Dermis blood vessel endothelial cell (primary cell): Measurements from ENCODE around the gene DENND1C. TPM values are rescaled to one million over a fixed set of nuclear protein-coding genes. Genes with fewer than 3 reads are reported as not detected.
"Not testable (repeated sequence)": the region's sequence is repeated elsewhere in the genome, so short reads cannot be mapped to it uniquely, and the experiment has no call there.

Experiments used
- DNase-seq: peaks from one replicate; pipeline ENCODE4 v3.0.0; 2010
- total RNA-seq: library from RNA; depleted of rRNA; stranded (reverse); fragments of >200 nt; gene quantifications from 2 replicates; pipeline ENCODE4 v1.2.3, GENCODE V29; 2014

Gene DENND1C
- total RNA-seq, 1 donor from 2014 or later = not detected

GRCh38 chr19:6509118-6509971 lies 27.8 kb upstream of the DENND1C start:
- no peak for DNase-seq

DNA sequence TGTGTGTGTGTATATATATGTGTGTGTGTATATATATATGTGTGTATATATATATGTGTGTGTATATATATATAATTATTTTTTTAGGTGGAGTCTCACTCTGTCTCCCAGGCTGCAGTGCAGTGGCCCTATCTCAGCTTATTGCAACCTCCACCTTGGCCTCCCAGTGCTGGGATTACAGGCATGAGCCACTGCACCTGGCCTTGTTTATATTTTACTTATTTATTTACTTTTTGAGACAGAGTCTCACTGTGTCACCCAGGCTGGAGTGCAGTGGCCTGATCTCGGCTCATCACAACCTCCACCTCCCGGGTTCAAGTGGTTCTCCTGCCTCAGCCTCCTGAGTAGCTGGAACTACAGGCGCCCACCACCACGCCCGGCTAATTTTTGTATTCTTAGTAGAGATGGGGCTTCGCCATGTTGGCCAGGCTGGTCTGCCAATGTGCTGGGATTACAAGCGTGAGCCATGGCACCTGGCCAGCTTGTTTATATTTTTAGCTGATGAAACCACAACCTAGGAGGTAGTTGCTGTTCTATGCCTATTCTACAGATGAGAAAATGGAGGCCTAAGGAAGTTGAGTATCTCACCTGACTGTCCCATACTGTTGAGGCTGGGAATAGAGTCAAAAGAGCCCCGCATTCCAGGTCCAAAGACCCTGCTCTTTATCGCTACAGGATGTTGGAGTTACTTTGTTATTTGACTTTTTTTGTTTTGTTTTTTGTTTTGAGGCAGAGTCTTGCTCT lies 26.6 kb upstream of the DENND1C start:
- not testable (repeated sequence) for DNase-seq

DNA sequence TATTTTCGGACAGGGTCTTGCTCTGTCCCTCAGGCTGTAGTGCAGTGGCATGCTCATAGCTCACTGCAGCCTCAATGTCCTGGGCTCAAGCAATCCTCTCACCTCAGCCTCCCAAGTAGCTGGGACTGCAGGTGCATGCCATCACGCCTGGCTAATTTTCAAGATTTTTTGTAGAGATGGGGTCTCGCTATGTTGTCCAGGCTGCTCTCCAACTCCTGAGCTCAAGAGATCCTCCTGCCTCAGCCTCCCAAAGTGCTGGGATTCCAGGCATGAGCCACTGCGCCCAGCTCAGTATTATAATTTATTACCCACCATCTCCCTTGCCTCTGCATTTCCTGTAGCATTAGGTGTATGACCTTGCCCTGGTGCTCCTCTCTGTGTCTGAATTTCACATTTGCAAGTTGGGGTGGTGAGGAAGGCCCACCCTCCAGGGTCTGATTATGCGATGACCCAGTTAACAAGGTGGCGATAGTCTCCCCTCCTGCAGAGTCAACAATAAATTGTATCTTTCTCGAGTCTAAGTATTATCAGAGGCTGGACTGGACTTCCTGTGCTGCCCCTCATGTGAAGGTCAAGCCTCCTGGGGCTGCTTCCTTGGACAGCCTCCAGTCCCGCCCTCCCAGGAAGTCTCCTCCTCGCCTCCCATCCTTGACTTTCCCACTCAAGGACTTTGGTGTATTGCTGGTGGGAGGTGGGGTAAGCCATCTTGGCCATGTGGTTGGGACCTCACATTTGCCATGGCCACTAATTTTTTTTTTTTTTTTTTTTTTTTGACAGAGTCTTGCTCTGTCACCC lies 22.0 kb upstream of the DENND1C start:
- DNase-seq = no peak

DNA sequence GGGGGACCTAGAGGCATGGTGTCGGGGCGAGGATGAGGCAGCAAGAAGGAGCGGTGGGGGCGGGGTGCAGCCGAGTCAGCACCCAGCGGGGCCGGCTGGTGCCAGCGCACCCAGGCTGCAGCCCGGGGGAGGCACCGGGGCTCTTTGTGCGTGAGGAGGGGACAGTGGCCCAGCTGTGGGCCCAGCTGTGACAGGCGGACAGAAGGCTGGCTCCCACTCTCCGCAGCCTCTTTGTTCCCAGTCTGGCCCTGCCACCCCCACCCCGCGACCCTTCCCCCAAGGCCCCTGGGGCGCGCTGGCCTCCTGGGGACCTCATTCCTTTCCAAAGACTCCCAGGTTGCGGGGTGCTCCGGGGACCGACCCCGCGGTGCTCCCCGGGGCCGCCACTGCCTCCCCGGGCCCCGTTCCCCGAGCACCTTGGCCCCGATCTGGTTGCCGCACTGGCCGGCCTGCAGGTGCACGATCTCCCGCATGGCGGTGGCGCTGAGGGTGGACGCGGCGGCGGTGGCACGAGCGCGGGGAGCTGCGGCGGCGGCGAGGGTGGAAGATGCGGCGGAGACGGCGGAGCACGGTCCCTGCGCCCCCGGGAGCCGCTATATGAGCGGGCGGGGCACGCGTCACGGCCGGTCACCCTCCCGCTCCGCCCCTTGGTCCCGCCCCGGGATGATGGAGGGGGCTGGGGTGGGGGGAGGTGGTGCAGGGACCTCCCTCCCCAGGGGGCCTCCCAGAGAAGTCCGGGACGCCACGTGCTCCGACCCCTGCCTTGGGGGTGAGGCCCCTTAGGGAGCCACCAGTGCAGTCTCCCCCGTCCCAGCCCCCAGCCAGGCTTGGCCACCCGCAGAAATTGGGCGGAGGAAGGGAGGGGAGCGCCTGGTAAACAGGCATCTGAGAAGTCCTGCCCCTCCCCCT lies 20.4 kb upstream of the DENND1C start, which contains the start of gene TUBB4A:
TSS of gene TUBB4A (minus strand) at position 570 of the 909 bp plus-strand sequence. CDS start at position 473, 97 bp downstream.
- no peak for DNase-seq

DNA sequence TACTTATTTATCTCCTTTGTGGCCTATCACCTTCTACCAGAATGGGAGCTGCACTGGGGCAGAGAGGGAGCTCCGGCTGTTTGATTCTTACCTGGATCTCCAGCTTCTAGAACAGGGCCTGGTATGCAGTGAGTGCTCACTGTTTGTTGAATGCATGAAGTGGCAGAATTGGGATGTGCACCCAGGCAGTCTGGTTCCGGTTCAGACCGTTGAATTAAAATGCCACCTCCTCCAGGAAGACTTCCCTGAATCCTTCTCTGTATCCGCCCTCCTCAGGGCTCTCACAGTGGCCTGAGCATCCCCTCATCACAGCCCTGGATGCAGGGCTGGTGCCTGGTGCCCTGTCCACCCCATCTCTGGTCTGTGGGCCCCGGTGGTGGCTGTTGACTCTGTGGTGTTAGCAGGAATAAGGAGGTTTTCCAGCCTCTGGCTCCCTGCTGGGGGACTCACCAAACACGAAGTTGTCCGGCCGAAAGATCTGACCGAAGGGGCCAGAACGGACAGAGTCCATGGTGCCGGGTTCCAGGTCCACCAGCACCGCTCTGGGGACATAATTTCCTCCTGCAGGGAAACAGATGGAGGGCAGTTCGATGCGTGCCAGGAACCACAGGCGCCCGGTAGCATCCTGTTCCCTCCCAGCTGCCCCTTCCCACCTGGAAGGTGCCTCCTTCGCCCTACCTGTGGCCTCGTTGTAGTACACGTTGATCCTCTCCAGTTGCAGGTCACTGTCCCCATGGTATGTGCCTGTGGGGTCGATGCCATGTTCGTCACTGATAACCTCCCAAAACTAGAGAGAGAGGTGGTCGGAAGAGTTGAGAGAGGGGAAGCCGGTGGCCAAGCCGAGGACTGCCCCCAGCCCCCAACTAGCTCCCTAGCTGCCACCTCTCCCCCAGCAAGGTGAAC lies 19.5 kb upstream of the DENND1C start:
- no peak for DNase-seq

- no peak for DNase-seq
Measured at GRCh38 chr19:6499052-6499790, 17.6 kb upstream of the DENND1C start.

- DNase-seq = no peak
Measured at GRCh38 chr19:6498294-6499036, 16.9 kb upstream of the DENND1C start.

DNA sequence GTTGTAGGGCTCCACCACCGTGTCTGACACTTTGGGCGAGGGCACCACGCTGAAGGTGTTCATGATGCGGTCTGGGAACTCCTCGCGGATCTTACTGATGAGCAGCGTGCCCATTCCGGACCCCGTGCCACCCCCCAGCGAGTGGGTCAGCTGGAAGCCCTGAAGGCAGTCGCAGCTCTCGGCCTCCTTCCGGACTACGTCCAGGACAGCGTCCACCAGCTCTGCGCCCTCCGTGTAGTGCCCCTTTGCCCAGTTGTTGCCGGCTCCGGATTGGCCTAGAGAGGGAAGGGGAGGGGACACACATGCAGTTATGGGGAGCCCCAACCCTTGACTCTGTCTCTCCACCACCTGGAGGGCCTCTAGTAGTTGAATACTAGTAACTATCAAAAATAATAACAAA lies 14.4 kb upstream of the DENND1C start:
- DNase-seq = no peak

- DNase-seq = no peak
Measured at GRCh38 chr19:6494438-6495036, 12.9 kb upstream of the DENND1C start.

DNA sequence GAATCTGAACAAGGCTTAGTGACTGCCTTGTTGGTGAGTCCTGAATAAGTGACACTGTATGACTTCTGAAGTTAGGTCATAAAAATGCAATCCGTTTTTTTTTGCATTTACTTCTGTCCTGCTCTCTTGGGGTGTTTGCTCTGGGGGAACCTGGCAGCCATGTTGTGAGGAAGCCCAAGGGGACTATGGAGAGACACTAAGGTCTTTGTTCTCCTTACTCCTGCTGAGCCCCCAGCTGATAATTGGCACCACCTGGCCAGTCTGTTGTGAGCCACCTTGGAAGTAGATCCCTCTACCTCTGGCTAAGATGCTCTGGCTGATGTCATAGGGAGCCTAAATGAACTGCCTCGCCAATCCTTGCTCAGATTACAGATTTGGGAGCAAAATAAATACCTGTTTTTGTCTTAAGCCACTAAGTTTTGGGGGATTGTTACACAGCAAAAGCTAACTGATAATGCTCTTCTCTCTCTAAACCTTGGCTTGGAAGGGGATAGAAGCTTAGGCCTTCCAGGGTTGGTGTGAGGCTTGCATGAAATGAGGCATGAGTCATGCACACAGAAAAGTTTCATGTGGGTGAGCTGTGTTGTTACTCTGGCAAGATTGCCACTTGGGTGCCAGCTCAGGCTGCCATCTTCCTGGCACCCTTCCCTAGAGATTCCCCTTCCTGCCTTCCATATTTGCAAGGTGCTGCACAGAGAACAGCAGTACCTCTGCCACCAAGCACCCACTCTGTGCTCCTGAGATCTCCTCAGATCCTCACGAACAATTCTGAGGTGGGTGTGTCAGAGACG lies 10.4 kb upstream of the DENND1C start:
- DNase-seq = no peak

- DNase-seq = no peak
Measured at GRCh38 chr19:6490134-6490533, 8.5 kb upstream of the DENND1C start.

GRCh38 chr19:6489278-6490061 lies 7.9 kb upstream of the DENND1C start:
- DNase-seq = no peak

GRCh38 chr19:6484831-6485230 lies 3.2 kb upstream of the DENND1C start:
- DNase-seq = no peak

DNA sequence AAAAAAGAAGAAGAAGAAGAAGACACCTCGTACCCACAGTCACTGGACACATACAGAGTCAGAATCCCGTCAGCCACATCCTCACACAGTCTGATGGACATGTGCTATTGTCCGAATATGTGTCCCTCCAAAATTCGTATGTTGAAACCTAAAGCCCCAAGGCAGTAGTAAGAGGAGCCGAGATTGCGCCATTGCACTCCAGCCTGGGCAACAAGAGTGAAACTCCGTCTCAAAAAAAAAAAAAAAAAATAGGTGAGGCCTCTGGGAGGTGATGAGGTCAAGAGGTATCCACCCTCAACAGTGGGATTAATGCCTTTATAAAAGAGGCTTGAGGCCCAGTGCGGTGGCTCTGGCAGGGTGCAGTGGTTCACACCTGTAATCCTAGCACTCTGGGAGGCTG lies 2.6 kb upstream of the DENND1C start:
- DNase-seq = no peak

DNA sequence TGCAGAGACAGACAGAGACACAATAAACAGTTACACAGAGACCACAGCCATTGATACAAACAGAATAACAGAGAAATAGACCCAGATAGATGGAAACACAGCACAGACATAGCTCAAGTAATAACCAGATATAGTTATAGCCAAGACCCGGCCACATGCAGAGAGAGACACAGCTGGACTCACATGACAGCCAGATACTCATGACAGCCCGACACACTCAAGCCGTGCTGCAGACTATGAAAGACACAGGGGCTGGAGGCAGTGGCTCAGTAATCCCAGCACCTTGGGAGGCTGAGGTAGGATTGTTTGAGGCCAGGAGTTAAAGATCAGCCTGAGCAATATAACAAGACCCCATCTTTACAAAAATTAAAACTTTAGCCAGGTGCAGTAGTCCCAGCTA lies 1.6 kb upstream of the DENND1C start:
- DNase-seq = no peak

GRCh38 chr19:6482343-6482686 lies 728 bp upstream of the DENND1C start:
- no peak for DNase-seq

DNA sequence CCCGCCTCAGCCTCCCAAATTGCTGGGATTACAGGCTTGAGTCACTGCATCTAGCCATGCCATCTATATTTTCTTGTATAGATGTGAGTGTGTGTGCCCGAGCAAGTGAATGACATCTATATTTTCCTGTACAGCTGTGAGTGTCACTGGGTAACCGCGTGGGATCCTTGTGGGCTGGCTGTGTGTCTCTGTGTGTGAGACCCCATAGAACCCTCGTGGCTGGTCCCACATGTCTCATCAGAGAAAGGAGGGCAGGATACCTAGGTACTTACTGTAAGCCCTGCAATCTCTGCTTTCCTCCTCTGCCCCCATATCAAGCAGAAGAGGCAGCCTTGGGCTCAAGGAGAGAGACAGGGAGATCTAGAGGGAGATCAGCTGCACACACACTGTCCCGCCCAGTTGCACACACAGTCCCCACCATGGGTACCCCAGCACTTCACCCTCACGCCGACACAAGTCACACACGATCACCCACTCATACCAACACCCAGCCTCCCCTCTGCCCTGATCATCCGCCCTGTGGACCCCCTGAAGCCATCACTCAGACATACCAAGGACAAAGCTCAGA lies 655 bp downstream of the DENND1C start:
- no peak for DNase-seq
